Tibial nerve (tissue), 4 donors: ENCODE measurements around the gene THY1.

ENCODE experiments used
- CTCF ChIP-seq, 5 experiments: fragments of 200-600 bp in 3 of 5; fragments of 450-650 bp in 2 of 5; sonication (generic) in 3 of 5; IDR thresholded peaks; one replicate each; pipeline ENCODE4 v1.5.1; 2016 to 2019; ENCODE audit warnings: antibody characterized with exemption in 5 of 5, mild to moderate bottlenecking in 3 of 5, moderate library complexity in 2 of 5
- EP300 ChIP-seq, 2 donors: sonication (generic); formaldehyde crosslinking; IDR thresholded peaks; one replicate each; pipeline ENCODE4 v1.6.1; 2017; ENCODE audit warnings: antibody characterized with exemption in 2 of 2, mild to moderate bottlenecking in 1 of 2
- POLR2A ChIP-seq, 2 donors: fragments of 450-650 bp; IDR thresholded peaks; one replicate each; pipeline ENCODE4 v1.6.1; 2017; ENCODE audit warnings: antibody characterized with exemption in 2 of 2, mild to moderate bottlenecking in 2 of 2, moderate library complexity in 2 of 2

- TF ChIP-seq EP300 (IDR thresholded peaks at IDR 0.05): no peak
- no peak for TF ChIP-seq CTCF (IDR thresholded peaks at IDR 0.05)
- no peak for TF ChIP-seq POLR2A (IDR thresholded peaks at IDR 0.05)
Measured at GRCh38 chr11:119378851-119379465, 44.0 kb downstream of the THY1 start.
